Esophagus squamous epithelium (tissue), 4 donors: ENCODE results near the gene CST6.

ENCODE experiments used
- CTCF ChIP-seq, 6 experiments: fragments of 450-650 bp in 4 of 6; fragments of 200-600 bp in 2 of 6; sonication (generic) in 2 of 6; IDR thresholded peaks; one replicate each; pipeline ENCODE4 v1.5.1; 2016 to 2019; ENCODE audit warnings: antibody characterized with exemption in 6 of 6, mild to moderate bottlenecking in 4 of 6, moderate library complexity in 4 of 6
- POLR2A ChIP-seq, 4 donors: fragments of 450-650 bp; IDR thresholded peaks; one replicate each; pipeline ENCODE4 v1.6.1; 2017; ENCODE audit warnings: antibody characterized with exemption in 4 of 4, mild to moderate bottlenecking in 4 of 4, moderate library complexity in 3 of 4

GRCh38 chr11:65964906-65965305, 46.9 kb upstream of the CST6 start:
- no peak for TF ChIP-seq CTCF (IDR thresholded peaks at IDR 0.05)
- TF ChIP-seq POLR2A (IDR thresholded peaks at IDR 0.05), result no peak
